CD14-positive monocyte (primary cell): ENCODE results near the gene OPN4. TPM values are rescaled to one million over a fixed set of nuclear protein-coding genes. Genes with fewer than 3 reads are reported as not detected.

Experiments used
- DNase-seq, 3 donors: peaks; one replicate each; pipeline ENCODE4 v3.0.0-alpha.2; 2011 to 2022
- H2AFZ ChIP-seq: 2 replicates; pipeline ENCODE4 v1.6.0; 2012; ENCODE audit warnings: mild to moderate bottlenecking, low read depth, low read length, inconsistent platforms; ENCODE audit not compliant: insufficient read depth, poor library complexity, severe bottlenecking
- H3K27ac ChIP-seq, 2 donors: 1 replicate in 1 of 2; 2 replicates in 1 of 2; pipeline ENCODE4 v1.5.1; 2012 to 2013; ENCODE audit warnings: low read length in 2 of 2, control low read depth in 1 of 2, inconsistent platforms in 1 of 2, low read depth in 1 of 2, mild to moderate bottlenecking in 1 of 2
- H3K27me3 ChIP-seq, 2 donors: one replicate each; pipeline versions ENCODE4 v1.6.0 to v1.6.1; 2011 to 2013; ENCODE audit warnings: low read length in 2 of 2; ENCODE audit not compliant: control insufficient read depth in 2 of 2, insufficient read depth in 2 of 2
- H3K36me3 ChIP-seq, 2 donors: replicated peaks in 1 of 2; 1 replicate in 1 of 2; 2 replicates in 1 of 2; pipeline versions ENCODE4 v1.5.1 to v1.6.1; 2012 to 2013; ENCODE audit warnings: low read length in 2 of 2, control low read depth in 1 of 2, inconsistent platforms in 1 of 2, mild to moderate bottlenecking in 1 of 2; ENCODE audit not compliant: insufficient read depth in 2 of 2, control insufficient read depth in 1 of 2
- H3K4me1 ChIP-seq, 2 donors: 1 replicate in 1 of 2; 2 replicates in 1 of 2; pipeline versions ENCODE4 v1.5.1 to v1.6.1; 2012 to 2013; ENCODE audit warnings: low read length in 2 of 2, control low read depth in 1 of 2, inconsistent platforms in 1 of 2, mild to moderate bottlenecking in 1 of 2, moderate library complexity in 1 of 2; ENCODE audit not compliant: insufficient read depth in 2 of 2, control insufficient read depth in 1 of 2
- H3K4me2 ChIP-seq: replicated peaks from 2 replicates; pipeline ENCODE3; 2012; ENCODE audit warnings: low read length, moderate library complexity, mild to moderate bottlenecking; ENCODE audit not compliant: poor library complexity, severe bottlenecking; ENCODE audit errors: extremely low read depth
- H3K4me3 ChIP-seq, 3 experiments: fragments of 200-600 bp in 1 of 3; sonication (generic) in 1 of 3; replicated peaks in 1 of 3; 1 replicate in 2 of 3; 2 replicates in 1 of 3; pipeline ENCODE4 v1.5.1; 2011 to 2013; ENCODE audit warnings: low read length in 3 of 3, mild to moderate bottlenecking in 3 of 3, control low read depth in 2 of 3, low read depth in 2 of 3, inconsistent platforms in 1 of 3, moderate library complexity in 1 of 3
- H3K79me2 ChIP-seq: 2 replicates; pipeline ENCODE4 v1.6.0; 2012; ENCODE audit warnings: mild to moderate bottlenecking, control low read depth, inconsistent platforms, low read length, moderate library complexity; ENCODE audit not compliant: insufficient read depth
- H3K9ac ChIP-seq: 2 replicates; pipeline ENCODE4 v1.6.0; 2017; ENCODE audit warnings: low read length, mild to moderate bottlenecking; ENCODE audit not compliant: insufficient read depth, poor library complexity, severe bottlenecking
- H3K9me3 ChIP-seq, 2 donors: replicated peaks in 1 of 2; 1 replicate in 1 of 2; 2 replicates in 1 of 2; pipeline versions ENCODE4 v1.5.1 to v1.6.1; 2012 to 2013; ENCODE audit warnings: low read length in 2 of 2, control low read depth in 1 of 2; ENCODE audit not compliant: control insufficient read depth in 1 of 2, insufficient read depth in 1 of 2
- H4K20me1 ChIP-seq: 2 replicates; pipeline ENCODE4 v1.6.0; 2012; ENCODE audit warnings: mild to moderate bottlenecking, low read length, control low read depth, moderate library complexity; ENCODE audit not compliant: insufficient read depth
- H3K27ac Mint-ChIP-seq, 7 donors: one replicate each; pipeline ENCODE4 v1.8.0; 2020; ENCODE audit warnings: mild to moderate bottlenecking in 7 of 7, mixed read lengths in 7 of 7, moderate library complexity in 6 of 7, inconsistent platforms in 2 of 7
- H3K27me3 Mint-ChIP-seq, 3 donors: one replicate each; pipeline ENCODE4 v1.8.0; 2021 to 2022; ENCODE audit warnings: low read depth in 3 of 3, mild to moderate bottlenecking in 3 of 3, mixed read lengths in 3 of 3, moderate library complexity in 3 of 3, inconsistent platforms in 1 of 3
- H3K36me3 Mint-ChIP-seq, 2 donors: one replicate each; pipeline ENCODE4 v1.8.0; 2020; ENCODE audit warnings: mixed read lengths in 2 of 2, inconsistent platforms in 1 of 2, mild to moderate bottlenecking in 1 of 2
- H3K4me1 Mint-ChIP-seq: one replicate; pipeline ENCODE4 v1.8.0; 2020; ENCODE audit warnings: mild to moderate bottlenecking, mixed read lengths
- H3K4me3 Mint-ChIP-seq, 2 donors: one replicate each; pipeline ENCODE4 v1.8.0; 2020; ENCODE audit warnings: mild to moderate bottlenecking in 2 of 2, mixed read lengths in 2 of 2, moderate library complexity in 1 of 2
- H3K9me3 Mint-ChIP-seq, 7 donors: one replicate each; pipeline ENCODE4 v1.8.0; 2020 to 2022; ENCODE audit warnings: mixed read lengths in 7 of 7, mild to moderate bottlenecking in 6 of 7, moderate library complexity in 6 of 7, inconsistent platforms in 2 of 7
- CTCF ChIP-seq: fragments of 200-600 bp; IDR thresholded peaks from one replicate; pipeline ENCODE4 v1.8.0; 2022; ENCODE audit warnings: antibody characterized with exemption, mild to moderate bottlenecking
- WGBS: methylation state at CpG from one replicate; pipeline ENCODE4 v1.1.5; 2013; ENCODE audit warnings: missing lambda C conversion rate; ENCODE audit not compliant: insufficient coverage; 5-methylcytosine and 5-hydroxymethylcytosine counted together
- intact Hi-C, 2 donors: fragments of 100-400 bp; cut with micrococcal nuclease; formaldehyde crosslinking; loops; one replicate each; pipeline versions ENCODE4 v1.15.0 to v1.15.1; 2023
- polyA plus RNA-seq, 3 donors: library from polyadenylated mRNA; depleted of rRNA in 1 of 3; unstranded in 2 of 3; stranded (reverse) in 1 of 3; fragments of 300-500 nt in 2 of 3; fragments of >200 nt in 1 of 3; fragmentation: Illumina TruSeq in 2 of 3; gene quantifications; 1 replicate in 2 of 3; 2 replicates in 1 of 3; pipeline ENCODE4 v1.2.3, GENCODE V29; 2012 to 2021

The OPN4 gene
- polyA plus RNA-seq, 3 donors, result not detected

DNA sequence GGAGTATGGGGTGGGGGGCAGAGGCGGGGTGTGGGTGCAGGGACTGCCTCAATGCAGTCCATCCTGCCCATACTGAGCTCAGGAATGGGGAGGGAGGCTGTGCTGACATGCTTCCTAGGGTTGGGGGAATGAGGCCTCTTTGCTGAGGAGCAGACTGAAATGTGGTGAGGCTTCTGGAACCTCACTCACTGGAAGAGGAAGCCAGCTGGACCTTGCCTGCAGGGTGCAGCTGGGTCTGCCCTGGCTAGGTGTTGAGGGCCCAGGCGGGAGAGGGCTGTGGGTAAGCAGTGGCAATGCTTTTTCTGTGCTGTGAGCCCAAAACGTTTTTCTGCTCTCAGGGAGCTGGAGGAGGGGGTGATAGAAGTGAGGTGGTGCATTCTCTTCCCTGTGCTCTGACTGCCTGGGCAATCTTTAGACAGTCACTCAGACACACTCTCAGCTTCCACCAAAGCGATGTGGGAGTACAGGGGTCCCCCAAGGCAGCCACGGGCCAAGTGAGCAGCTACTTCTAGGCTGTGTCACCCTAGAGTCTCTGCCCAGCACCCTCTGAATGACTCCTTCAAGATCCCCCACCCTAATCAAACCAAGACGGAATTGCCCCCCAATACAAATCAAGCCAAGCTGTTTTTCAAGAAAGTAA, 60.9 kb downstream of the OPN4 start:
- H3K36me3 Mint-ChIP-seq, result no peaks in the 10 kb centered on the region
- Histone ChIP-seq H3K9me3 (no peaks in the 10 kb centered on the region), H3K79me2 (no peaks in the 10 kb centered on the region), H3K9ac (no peak overlapping the region), H4K20me1 (no peaks in the 10 kb centered on the region), H3K4me1 (peaks cover 12 to 14% of the 10 kb centered on the region in 2 donors), H3K4me3 (no peak overlapping the region), H3K36me3 (no peaks in the 10 kb centered on the region), H2AFZ (no peak overlapping the region), H3K27ac (no peak overlapping the region), H3K27me3 (peaks cover 0 to 7% of the 10 kb centered on the region in 2 donors), H3K4me2 (no peak overlapping the region)
- no peak for DNase-seq
- 51% methylated on average over 4 of the region's 6 CpGs for WGBS
- H3K4me3 Mint-ChIP-seq, result no peak overlapping the region
- peaks cover 9 to 16% (median 14%) of the 10 kb centered on the region in 3 donors for H3K27me3 Mint-ChIP-seq
- intact Hi-C loops, result loop anchor here in 1 of 2 donors (10.0 kb wide), 1 partner anchor 190 kb away; no protein-coding TSS in a partner anchor
- no peak overlapping the region for H3K27ac Mint-ChIP-seq
- TF ChIP-seq CTCF, result no peak
- H3K9me3 Mint-ChIP-seq, result peaks cover 0 to 2% (median 0%) of the 10 kb centered on the region in 7 donors
- H3K4me1 Mint-ChIP-seq, result peaks cover 11% of the 10 kb centered on the region

- Mint-ChIP-seq H3K27ac (no peak overlapping the region), H3K27me3 (peaks cover 9 to 16% (median 14%) of the 10 kb centered on the region in 3 donors), H3K4me1 (peaks cover 8% of the 10 kb centered on the region), H3K36me3 (no peaks in the 10 kb centered on the region), H3K9me3 (peaks cover 0 to 2% (median 0%) of the 10 kb centered on the region in 7 donors), H3K4me3 (no peak overlapping the region)
- Histone ChIP-seq H3K9me3 (no peaks in the 10 kb centered on the region), H3K27me3 (peaks cover 0 to 7% of the 10 kb centered on the region in 2 donors), H3K79me2 (no peaks in the 10 kb centered on the region), H3K4me3 (no peak overlapping the region), H3K27ac (no peak overlapping the region), H3K9ac (no peak overlapping the region), H4K20me1 (no peaks in the 10 kb centered on the region), H2AFZ (no peak overlapping the region), H3K4me1 (peaks cover 8 to 11% of the 10 kb centered on the region in 2 donors), H3K4me2 (no peak overlapping the region), H3K36me3 (no peaks in the 10 kb centered on the region)
- intact Hi-C loops, result loop anchor here in 1 of 2 donors (10.0 kb wide), 1 partner anchor 189 kb away; no protein-coding TSS in a partner anchor
- WGBS, result 97% methylated on average over 4 of the region's 5 CpGs
- TF ChIP-seq CTCF, result no peak
- peak in 1 of 3 donors; percentile 0 for DNase-seq
Observed at GRCh38 chr10:86715836-86716235, 61.5 kb downstream of the OPN4 start.

Other genes with a start within 250 kb of the OPN4 start
- 10 to 100 TPM; 17.8 to 26.5 (median 18.3) TPM for gene WAPL, start 132.8 kb upstream of the OPN4 start, polyA plus RNA-seq
- gene LDB3, start 14.0 kb downstream of the OPN4 start, polyA plus RNA-seq, result not detected
- under 1 TPM; 0.25 to 0.67 (median 0.61) TPM for gene BMPR1A, start 102.1 kb downstream of the OPN4 start, polyA plus RNA-seq